Loucy (cell line): ENCODE results near the gene SSPN.

Experiments used
- H2AFZ ChIP-seq: fragments of 200-600 bp; sonication (generic); 2 replicates; pipeline ENCODE4 v1.6.0; 2016; ENCODE audit warnings: antibody characterized with exemption, mild to moderate bottlenecking, low read length, moderate library complexity
- H3F3A ChIP-seq: fragments of 200-600 bp; 2 replicates; pipeline ENCODE4 v1.6.0; 2016; ENCODE audit warnings: antibody characterized with exemption, low read depth, mild to moderate bottlenecking
- H3K27me3 ChIP-seq: fragments of 200-600 bp; sonication (generic); 2 replicates; pipeline ENCODE4 v1.6.1; 2014; ENCODE audit warnings: low read length, mild to moderate bottlenecking; ENCODE audit not compliant: insufficient read depth, poor library complexity, severe bottlenecking
- H3K36me3 ChIP-seq: fragments of 200-600 bp; sonication (generic); 2 replicates; pipeline ENCODE4 v1.6.1; 2016; ENCODE audit warnings: low read length; ENCODE audit not compliant: insufficient read depth
- H3K4me1 ChIP-seq: fragments of 200-600 bp; sonication (generic); 2 replicates; pipeline ENCODE4 v1.5.1; 2014; ENCODE audit warnings: low read length, mild to moderate bottlenecking; ENCODE audit not compliant: insufficient read depth, poor library complexity, severe bottlenecking
- H3K4me2 ChIP-seq: fragments of 200-600 bp; sonication (generic); 2 replicates; pipeline ENCODE4 v1.6.0; 2014; ENCODE audit warnings: antibody characterized with exemption, low read length, low read depth, mild to moderate bottlenecking; ENCODE audit not compliant: poor library complexity, severe bottlenecking
- H3K4me3 ChIP-seq: fragments of 200-600 bp; sonication (generic); 2 replicates; pipeline ENCODE4 v1.5.1; 2014; ENCODE audit warnings: low read length, mild to moderate bottlenecking, mixed read lengths; ENCODE audit not compliant: poor library complexity, severe bottlenecking
- H3K79me2 ChIP-seq: fragments of 200-600 bp; sonication (generic); 2 replicates; pipeline ENCODE4 v1.6.1; 2014; ENCODE audit warnings: low read length; ENCODE audit not compliant: insufficient read depth
- H3K9ac ChIP-seq: fragments of 200-600 bp; sonication (generic); 2 replicates; pipeline ENCODE4 v1.6.0; 2014; ENCODE audit warnings: mild to moderate bottlenecking, low read depth, low read length, moderate library complexity; ENCODE audit not compliant: poor library complexity, severe bottlenecking
- H3K9me2 ChIP-seq: fragments of 200-600 bp; sonication (generic); replicated peaks from 2 replicates; pipeline ENCODE4 v1.6.1; 2016; ENCODE audit warnings: low read depth, low read length, mixed read lengths
- H3K9me3 ChIP-seq: fragments of 200-600 bp; sonication (generic); 2 replicates; pipeline ENCODE4 v1.6.1; 2014; ENCODE audit warnings: mild to moderate bottlenecking, antibody characterized with exemption, low read length, low read depth; ENCODE audit not compliant: insufficient read depth
- H4K20me1 ChIP-seq: fragments of 200-600 bp; sonication (generic); 2 replicates; pipeline ENCODE4 v1.6.0; 2014; ENCODE audit warnings: antibody characterized with exemption, low read length, mild to moderate bottlenecking; ENCODE audit not compliant: insufficient read depth, poor library complexity, severe bottlenecking
- CTCF ChIP-seq: fragments of 200-600 bp; sonication (generic); conservative IDR thresholded peaks from 2 replicates; pipeline ENCODE4 v1.5.1; 2014; ENCODE audit warnings: mild to moderate bottlenecking, antibody characterized with exemption, low read length
- EZH2phosphoT487 ChIP-seq: fragments of 200-600 bp; IDR thresholded peaks from 2 replicates; pipeline ENCODE4 v1.6.1; 2018; ENCODE audit warnings: antibody characterized with exemption, mild to moderate bottlenecking, moderate library complexity, borderline replicate concordance

Gene SSPN

GRCh38 chr12:26271889-26272492 lies 76.6 kb downstream of the SSPN start:
- Histone ChIP-seq H3F3A (no peaks in the 10 kb centered on the region), H3K27me3 (no peaks in the 10 kb centered on the region), H4K20me1 (no peaks in the 10 kb centered on the region), H3K9ac (no peak overlapping the region), H3K79me2 (no peaks in the 10 kb centered on the region), H3K4me2 (no peak overlapping the region), H3K4me3 (no peak overlapping the region), H3K9me2 (no peaks in the 10 kb centered on the region), H3K4me1 (no peaks in the 10 kb centered on the region), H3K36me3 (no peaks in the 10 kb centered on the region), H3K9me3 (no peaks in the 10 kb centered on the region), H2AFZ (no peak overlapping the region)
- TF ChIP-seq EZH2phosphoT487 (no peak), CTCF (no peak)

GRCh38 chr12:26272851-26273250 lies 77.5 kb downstream of the SSPN start:
- no peaks in the 10 kb centered on the region for H3K9me3 ChIP-seq
- no peaks in the 10 kb centered on the region for H3K36me3 ChIP-seq
- no peaks in the 10 kb centered on the region for H3K4me1 ChIP-seq
- no peaks in the 10 kb centered on the region for H3F3A ChIP-seq
- no peak overlapping the region for H3K9ac ChIP-seq
- no peaks in the 10 kb centered on the region for H3K79me2 ChIP-seq
- no peak for TF ChIP-seq EZH2phosphoT487
- no peaks in the 10 kb centered on the region for H3K27me3 ChIP-seq
- H2AFZ ChIP-seq, result no peak overlapping the region
- H4K20me1 ChIP-seq, result no peaks in the 10 kb centered on the region
- no peak overlapping the region for H3K4me2 ChIP-seq
- H3K9me2 ChIP-seq, result no peaks in the 10 kb centered on the region
- H3K4me3 ChIP-seq, result no peak overlapping the region

- Histone ChIP-seq H3K4me2 (no peak overlapping the region), H3K4me1 (no peaks in the 10 kb centered on the region), H2AFZ (no peak overlapping the region), H3K79me2 (no peaks in the 10 kb centered on the region), H3K4me3 (no peak overlapping the region), H3F3A (no peaks in the 10 kb centered on the region), H3K9ac (no peak overlapping the region), H3K9me3 (no peaks in the 10 kb centered on the region), H3K27me3 (no peaks in the 10 kb centered on the region), H3K9me2 (no peaks in the 10 kb centered on the region), H4K20me1 (no peaks in the 10 kb centered on the region), H3K36me3 (no peaks in the 10 kb centered on the region)
- TF ChIP-seq CTCF, result no peak
- no peak for TF ChIP-seq EZH2phosphoT487
These were observed 78.4 kb downstream of the SSPN start for GRCh38 chr12:26273811-26274210.
